ENCODE results near the gene KCTD18.

Gene KCTD18

DNA sequence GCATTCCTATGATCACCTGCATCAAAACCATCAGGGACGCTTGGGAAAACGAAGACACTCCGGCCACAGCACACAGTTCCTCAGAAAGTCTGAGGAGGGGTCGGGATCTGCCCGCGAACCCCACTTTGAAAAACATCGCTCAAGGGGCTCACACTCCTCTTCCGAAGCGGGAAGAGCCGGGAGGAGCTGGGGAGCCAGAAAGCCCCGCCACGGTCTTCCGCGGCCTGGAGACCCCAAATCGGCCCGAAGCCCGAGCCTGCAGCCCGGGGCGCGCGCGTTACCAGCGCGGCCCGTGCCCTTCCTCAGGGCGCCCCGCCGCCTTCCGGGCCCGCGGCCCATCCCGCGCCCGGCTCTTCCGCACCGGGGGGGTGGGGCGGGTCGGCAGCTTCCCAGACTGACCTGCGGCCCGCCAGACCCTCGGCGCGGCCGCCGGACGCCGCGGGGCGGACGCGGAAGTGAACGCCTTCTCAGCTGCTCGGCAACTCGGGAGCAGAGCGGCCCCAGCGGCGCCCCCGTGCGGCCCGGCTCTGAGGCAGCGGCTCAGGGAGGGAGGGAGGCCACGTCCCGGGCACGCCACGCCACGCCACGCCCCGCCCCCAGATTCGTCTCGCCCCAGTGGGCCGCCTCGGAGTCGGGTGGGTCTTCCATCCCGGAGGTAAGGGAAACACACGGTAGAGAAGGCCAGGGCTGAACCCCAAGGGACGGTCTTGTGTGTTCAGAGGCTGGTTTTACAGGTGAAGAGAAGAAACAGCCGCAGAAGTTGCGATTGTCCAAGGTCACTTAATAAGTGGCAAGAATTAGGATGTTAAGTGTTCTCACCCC lies at the start of gene KCTD18:
Gene KCTD18 (minus strand): TSS at position 457 of the 822 bp plus-strand sequence. CDS start 3,052 bp downstream, outside the sequence.
- peak; percentile 58 for DNase-seq

DNA sequence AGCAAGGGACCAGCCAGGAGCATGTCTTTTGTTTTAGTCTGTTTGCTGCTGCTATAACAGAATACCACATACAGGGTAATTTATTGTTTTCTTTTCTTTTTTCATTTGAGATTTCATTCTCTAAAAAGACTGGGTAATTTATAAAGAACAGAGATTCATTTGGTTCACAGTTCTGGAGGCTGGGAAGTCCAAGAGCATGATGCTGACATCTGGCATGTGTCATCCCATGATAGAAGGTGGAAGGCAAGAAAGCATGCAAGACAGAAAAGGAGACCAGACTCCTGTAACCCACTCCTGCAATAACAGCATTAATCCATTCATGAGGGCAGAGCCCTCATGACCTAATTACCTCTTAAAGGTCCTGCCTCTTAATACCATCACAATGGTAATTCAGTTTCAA lies 30.9 kb upstream of the KCTD18 start:
- no peak for DNase-seq

DNA sequence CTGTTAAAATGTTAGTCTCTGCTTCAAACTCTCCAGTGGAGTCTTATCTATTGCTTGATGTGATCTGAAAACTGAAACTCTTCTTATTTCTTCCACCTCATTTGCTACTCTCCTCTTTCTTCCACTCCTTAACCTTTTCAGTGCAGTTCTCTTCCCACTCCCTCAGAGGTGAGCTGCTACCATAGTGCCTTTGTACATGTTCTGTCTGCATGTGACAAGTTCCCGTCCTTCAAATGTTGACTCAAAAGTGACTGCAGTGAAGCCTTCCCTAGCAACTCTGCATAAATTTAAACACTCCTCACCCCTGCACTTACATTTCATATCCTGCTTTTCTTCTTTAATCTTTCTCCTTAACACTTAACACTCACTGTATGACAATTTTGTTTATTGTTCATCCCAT lies 28.3 kb upstream of the KCTD18 start:
- DNase-seq: no peak

DNA sequence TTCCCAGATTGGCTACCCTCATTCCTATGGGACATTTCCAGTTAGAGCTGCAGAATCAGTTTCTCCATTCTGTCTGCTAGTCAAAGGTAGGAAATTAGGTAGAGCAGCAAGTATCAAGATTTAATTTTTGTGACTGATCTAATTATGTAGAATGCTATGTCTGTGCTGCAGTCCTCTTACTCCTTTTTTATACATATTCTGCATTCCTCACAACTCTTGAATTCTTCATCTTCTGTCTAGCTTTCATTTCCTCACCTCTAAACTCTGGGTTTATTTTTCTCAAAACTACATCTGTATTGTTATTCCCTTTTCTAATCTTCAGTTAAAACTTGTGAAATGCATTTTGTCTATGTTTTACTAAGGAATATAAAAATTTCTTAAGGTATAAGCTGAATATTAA lies 24.7 kb upstream of the KCTD18 start:
- DNase-seq: no peak

DNA sequence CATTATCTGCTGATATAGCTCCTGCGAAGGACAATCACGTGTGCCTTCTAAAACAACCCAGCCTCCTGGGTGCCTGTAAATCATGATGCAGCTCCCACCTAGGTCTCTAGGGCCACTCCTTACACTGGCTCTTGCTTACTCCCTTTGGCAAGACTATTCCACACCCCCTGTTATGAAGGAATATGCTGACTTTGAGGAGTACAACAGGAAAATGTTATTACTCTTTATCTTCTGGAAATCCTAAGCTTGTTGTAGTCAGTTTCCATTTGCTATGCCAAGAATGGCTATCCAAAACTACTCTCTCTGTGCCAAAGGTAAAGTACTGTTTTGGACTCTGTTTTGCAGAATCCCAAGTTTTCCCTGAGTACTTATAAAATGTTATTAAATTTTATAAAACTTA lies 23.9 kb upstream of the KCTD18 start:
- DNase-seq: no peak

DNA sequence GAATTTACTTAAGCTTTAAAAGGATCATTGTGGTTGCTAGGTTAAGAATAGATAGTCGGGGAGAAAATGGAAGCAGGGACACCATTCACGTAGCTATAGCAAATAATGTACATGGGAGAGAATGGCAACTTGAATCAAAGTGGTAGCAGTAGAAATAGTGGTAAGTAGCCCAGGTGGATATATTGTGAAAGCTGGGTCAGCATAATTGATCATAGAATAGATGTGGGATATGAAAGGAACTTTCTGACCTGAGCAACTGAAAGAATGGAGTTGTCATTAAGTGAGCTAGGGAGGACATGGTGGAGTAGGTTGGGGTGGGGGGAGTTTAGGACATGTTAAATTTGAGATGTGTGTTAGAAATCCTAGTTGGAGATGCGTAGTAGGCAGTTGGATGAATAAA lies 18.4 kb upstream of the KCTD18 start:
- DNase-seq: no peak

DNA sequence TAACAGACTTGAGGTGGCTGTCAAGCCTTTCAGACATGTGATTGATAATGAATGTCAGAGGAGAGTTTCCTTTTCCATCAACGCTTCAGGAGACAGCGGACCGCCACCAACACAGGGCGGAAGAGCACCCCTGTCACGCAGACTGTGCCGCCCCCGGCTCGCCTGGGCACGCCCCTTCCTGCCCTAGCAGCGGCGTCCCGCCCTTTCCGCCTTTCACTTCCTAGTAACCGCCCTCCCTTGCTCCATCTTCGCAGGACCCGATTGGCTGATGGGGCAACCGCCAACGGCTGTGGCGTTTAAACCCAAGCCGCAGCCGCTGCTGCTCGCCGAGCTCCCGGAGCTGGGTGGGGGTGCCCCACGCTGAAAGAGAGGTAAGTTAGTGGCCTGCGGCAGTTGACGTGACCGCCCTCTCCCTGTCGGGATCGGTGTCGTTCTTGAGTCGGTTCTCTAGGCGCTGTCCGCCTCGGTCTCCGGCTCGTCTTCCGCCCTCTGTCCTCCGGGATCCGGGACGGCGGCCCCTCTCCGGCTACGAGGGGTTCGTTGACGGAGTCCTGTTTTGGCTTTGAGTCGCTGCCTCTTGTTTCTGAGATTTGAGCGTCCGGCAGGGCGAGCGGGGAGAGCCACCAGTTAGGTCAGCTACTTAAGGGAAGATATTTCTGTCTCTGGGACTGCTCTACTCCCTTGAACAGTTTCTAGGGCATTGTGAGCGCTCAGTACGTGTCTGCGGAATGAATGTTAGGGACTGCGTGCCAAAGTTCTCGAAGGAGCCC lies 16.2 kb upstream of the KCTD18 start, which contains the start of gene SGO2:
Gene SGO2 (plus strand): TSS at position 326 of the 770 bp plus-strand sequence. CDS start 6,769 bp downstream, outside the sequence.
- DNase-seq: peak; percentile 90

DNA sequence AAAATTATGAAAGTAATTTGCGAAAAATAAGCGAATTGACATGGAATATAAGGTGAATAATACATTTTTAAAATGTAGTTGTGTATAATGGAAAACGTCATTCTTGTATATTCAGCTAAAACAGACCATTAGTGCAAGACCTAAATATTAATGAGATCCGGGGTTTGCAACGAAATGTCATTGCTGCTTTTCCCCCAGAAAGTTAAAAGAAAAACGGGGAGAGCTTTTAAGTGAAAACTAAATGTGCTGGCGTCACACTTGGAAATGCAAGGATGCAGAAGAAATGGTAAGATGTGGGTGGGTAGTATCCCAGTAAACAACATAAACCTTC lies 15.6 kb upstream of the KCTD18 start:
- no peak for DNase-seq

DNA sequence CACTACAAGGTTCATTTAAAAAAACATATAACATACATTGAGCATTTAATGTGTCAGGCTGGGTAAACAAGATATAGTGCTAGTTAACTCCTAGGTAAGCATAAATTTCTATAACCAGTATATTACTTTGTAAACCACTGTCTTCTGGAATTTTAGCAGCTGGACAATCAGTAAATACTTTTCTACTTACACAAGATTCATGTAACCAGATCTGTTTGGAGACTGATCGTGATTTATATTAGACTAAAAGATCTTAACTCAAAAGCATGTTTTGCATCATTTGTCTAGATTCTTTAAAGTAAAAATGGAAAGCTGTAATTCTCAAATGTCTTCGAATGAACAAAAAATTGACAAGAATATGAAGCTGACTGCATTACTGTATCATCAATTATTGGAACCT lies 15.2 kb upstream of the KCTD18 start:
- DNase-seq: no peak

DNA sequence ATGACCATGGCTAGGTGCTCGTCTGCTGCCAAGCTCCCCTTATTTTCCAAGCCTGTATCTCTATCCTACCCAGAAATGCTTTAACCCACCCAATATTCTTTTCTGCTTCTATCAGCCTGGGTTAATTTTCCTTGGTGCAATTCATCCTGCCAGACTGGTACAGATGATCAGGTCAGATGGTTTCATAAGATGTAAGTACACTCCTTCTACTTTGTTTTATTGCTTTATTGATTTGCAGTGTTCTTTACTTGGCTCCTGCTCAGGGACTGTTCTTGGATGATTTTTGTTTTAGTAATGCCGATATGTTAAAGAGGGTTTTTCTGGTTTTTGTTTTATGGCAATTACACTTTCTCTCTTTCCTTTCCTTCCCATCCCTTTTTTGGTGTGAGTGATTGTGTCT lies 13.7 kb upstream of the KCTD18 start:
- DNase-seq: no peak

DNA sequence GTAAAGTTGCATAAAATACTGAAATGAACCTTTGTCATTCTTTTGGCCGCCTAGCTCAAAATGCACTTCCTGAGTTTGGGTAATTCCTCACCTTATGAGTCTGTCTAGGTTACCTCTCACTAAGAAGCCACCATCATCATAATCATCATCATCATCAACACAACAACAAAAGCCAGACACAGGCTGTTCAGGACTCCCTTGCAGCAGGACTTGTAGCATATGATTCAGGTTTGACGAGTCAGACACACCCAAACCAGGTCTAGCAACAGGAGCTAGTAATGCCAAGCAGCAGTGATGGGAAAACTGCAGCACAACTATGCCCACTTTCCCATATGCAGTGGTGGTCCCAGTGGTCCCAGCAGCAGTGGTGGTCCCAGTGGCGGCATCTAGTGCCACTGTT lies 13.3 kb upstream of the KCTD18 start:
- DNase-seq: no peak

DNA sequence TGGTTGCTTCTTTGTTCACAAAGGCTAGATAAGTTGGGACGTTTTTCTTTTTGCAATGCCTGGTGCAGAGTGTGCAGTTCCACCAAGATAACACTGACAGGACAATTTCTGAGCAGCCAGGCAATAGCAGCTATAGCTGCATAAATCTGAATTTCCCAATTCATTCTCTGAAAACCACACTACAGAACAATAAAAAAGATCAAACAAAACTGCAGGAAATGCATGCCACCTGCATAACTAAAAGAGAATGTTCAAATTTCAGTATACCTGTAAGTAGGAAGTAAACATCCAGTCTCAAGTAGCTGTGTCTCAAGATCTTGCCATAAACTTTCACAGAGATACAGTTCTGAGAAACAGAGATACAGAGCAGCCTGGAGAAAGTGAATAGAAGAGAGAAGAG lies 5.3 kb upstream of the KCTD18 start:
- no peak for DNase-seq

DNA sequence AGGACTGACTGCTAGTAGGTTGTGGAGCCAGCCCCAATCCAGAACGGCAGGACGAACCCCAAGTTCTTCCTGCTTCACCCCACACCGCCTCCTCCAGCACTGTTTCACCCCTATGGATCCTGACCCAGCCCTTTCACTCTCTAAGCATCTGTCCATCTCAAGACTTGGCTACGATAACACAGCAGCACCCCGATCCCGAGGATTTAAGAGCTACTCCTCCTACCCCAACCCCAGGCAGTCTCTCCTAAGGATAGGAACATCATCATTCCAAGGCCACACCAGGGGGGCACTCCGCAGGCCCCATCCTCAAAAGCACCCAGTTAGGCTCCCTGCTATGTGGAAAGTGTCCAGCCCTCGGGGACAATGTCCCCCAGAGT lies 645 bp downstream of the KCTD18 start:
- no peak for DNase-seq

DNA sequence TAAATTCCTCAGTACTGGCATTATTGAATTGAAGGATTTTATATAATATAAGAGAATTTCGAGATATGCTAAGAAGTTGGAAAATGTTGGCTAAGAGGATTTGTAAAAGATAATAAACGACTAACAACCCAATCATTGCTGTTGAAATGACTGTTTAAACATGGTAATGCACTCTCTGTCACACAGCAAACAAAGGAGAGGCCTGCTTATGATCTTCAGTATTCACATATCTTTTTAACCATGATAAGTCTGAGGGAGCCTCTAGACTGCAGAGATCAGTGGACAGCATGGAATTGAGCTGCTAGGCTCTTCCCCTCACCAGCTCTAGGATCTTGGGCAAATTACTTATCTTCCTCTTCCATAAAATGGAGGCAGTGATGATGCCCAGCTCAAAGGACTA lies 2.7 kb downstream of the KCTD18 start:
- no peak for DNase-seq

DNA sequence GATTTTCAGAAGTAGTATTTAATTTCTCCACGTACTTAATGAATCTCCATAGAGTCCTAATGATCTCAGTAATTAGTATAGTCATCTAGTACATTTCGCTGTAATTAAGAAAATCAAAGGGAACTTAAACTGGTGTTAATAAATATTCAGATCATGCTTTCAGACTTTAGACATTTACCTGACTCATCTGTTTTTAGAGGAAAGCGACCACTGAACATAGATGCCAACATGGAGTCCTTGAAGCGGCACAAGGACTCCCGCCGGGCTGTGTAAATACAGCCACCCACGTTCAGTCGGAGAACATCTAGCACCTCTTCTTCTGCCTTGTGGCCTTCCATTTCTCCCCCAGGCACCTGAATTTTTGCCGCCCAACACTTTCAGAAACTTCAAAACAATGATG lies 3.2 kb downstream of the KCTD18 start:
- no peak for DNase-seq

DNA sequence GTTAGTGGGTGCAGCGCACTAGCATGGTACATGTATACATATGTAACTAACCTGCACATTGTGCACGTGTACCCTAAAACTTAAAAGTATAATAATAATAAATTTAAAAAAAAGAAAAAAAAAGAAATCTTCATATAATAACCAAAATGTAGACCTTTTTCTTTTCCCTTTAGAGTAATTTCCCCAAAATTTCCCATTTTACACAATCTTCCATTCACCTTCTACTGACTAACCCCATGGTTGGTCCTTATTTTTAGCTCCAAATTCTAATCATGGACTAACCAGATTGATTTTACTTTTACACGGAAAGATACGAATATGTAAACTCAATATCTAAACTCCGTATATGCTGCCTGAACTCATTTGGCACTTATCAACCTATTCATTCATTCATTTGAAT lies 7.7 kb downstream of the KCTD18 start:
- DNase-seq: no peak

DNA sequence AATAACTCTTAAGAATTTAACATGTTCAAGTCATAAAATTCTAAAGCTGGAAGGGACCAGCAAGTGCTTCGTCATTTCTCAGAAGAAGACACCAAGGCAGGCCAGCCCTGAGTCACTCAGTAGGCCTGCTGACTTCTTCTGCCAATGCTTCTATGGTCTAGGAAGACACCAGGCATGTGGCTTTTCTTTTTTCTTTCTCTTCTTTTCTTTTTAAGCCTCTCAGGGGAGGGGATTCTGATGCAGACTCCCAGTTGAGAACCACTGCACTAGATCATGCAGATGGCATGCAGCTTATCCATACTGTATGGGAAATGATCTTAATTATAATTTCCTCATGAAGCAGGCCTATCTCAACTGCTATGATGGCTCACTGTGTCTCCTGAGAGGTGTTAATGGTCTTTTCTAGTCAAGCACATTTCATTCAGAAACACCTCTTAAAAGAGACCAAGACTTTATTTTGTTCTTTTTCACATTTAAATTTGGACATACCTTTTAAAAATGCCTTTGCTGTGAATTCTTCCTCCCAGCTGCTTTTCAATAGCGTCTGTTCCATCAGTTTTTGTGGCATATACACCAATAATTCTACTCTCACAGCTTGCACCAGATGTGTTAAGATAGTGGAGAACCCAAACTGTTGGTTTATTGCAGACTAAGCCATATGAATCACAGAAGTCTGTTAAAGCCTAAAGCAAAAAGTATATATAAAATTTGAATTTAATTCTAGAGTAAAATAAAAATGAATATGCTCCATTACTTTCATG lies 11.3 kb downstream of the KCTD18 start:
- no peak for DNase-seq

DNA sequence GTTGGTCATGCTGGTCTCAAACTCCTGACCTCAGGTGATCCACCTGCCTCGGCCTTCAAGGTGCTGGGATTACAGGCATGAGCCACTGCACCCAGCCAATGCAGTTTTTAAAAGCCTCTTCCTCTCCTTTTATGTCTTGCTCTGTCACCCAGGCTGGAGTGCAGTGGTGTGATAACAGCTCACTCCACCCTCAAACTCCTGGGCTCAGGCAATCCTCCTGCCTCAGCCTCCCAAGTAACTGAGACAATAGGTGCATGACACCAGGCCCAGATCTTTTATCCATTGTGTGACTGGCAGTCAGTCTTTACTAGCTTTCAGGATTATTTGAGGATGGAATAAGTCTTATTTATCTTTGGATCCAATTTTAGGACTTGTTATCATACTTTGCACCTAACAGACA lies 13.2 kb downstream of the KCTD18 start:
- no peak for DNase-seq

DNA sequence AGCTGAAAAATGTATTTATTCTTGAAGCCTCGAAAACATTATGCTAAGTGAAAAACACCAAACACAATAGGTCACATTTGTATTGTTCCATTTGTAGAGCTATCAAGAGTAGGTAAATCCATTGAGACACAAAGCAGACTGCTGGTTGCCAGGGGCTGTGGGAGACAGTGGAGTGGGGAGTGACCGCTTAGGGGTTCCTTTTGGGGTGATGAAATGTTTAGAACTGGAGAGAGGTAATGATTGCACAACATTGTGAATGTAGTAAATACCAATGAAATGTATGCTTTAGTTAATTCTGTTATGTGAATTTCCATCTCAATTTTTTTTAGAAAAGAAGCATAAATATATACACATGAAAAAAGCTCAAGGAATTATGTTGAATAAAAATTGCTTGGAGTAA lies 15.8 kb downstream of the KCTD18 start:
- no peak for DNase-seq

DNA sequence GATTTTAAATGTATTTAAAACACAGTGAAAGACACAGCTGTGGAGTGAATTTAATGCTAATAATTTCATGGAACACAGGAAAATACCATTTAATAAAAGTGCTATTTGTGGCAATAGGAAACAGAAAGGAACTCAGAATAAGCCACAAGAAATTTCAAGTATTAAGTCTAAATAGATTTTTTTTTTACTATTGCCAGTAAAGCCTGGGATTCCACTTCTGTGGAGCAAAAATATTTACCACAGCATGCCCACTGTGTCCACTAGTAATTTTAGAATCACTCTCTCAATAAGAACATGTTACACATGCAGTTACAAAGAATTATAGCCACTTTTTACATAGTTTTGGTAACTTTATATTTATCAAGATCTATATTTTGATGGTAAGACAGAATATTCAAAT lies 17.2 kb downstream of the KCTD18 start:
- DNase-seq: no peak

DNA sequence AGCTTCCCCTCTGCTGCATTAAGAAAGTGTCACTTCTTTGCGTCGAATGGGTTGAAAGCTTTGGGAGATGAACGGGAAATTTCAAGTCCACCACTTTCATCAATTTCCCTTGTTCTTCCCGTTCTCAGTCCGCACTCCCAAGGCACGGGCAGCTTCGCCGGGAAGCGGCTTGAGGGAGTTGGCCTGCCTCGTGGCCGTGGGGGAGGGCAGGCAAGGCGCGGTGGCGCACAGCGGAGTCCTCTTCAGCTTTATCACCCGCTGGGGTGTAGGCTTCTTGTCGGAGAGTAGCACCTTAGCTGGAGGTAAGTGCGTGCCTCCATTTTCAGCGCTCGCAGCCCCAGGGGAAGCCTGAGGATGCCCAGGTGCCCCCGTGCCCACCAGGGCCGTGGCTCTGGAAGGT lies 19.9 kb downstream of the KCTD18 start:
- no peak for DNase-seq

DNA sequence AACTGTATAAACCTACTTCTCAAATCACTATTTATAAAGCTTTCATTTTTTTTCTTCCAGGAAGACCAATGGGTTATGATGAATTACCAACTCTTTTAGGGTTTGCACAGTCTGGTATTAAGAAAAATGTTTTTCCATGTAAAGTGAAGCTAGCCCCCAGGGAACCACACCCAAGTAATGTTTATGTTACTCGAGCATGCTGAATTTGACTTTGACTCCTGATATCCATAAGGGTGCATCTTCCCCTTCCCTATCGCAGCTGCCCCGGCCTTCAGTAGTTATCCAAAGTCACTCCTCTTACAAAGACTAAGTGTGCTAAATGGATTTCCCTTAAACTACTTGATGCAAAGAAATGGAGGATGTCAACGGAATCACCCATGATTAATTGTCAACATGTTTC lies 21.7 kb downstream of the KCTD18 start:
- DNase-seq: no peak

DNA sequence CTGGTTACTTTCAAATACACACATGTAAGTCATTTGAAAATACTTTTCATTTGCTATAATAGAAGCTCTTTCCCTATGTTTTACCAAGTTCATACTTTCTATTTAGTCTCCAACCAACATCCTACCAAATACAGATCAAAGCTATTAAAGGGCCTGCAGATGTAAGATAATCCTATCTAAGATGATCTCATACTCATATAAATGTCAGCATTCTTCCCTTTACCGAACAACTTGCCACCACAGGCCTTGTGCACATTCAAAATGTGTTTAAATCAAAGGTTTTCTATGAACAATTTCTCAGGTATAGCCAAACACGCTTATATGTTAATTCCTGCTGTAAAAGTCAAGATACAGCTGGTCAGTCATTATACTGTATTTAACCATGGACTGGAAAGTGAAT lies 23.3 kb downstream of the KCTD18 start:
- DNase-seq: no peak

DNA sequence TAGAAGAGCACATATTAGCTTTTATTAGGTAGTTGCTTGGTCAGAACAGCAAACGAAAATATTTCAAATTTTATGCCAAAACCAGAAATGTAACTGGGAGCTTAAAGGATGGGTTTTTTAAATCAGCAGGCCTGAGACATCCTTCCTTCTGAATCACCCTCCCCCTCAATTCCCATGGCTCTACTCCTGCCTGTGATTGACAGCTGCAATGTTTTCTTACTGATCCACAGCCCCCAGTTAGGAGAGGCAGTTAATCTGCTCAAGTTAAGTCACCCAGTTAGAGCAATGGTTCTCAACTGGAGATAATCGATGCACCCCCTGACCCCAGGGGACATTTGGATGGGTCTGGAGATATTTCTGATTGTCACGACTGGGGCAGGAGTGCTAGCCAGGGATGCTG lies 24.9 kb downstream of the KCTD18 start:
- DNase-seq: no peak

All from amniotic stem cell (primary cell).